GM13977 (cell line): ENCODE measurements around the gene IL1R1.

Experiments used
- DNase-seq: peaks from one replicate; pipeline ENCODE4 v3.0.0; 2012; ENCODE audit warnings: low spot score
- in situ Hi-C: fragments of 300-500 bp; cut with MboI; formaldehyde crosslinking; loops from one replicate; pipeline ENCODE4 v1.12.0; 2022; ENCODE audit warnings: low sequenced_read_pairs, low pct_unique_long_range_greater_than_20kb, mixed read lengths, inconsistent platforms; ENCODE audit not compliant: unreplicated experiment
- TF ChIP-seq, protein P1 (sequence below): IDR thresholded peaks from 2 replicates; pipeline ENCODE4 v1.5.1; 2012; ENCODE audit warnings: mild to moderate bottlenecking, control low read depth; ENCODE audit not compliant: insufficient read depth; ENCODE audit errors: extremely low read depth, missing control alignments

Gene IL1R1

DNA sequence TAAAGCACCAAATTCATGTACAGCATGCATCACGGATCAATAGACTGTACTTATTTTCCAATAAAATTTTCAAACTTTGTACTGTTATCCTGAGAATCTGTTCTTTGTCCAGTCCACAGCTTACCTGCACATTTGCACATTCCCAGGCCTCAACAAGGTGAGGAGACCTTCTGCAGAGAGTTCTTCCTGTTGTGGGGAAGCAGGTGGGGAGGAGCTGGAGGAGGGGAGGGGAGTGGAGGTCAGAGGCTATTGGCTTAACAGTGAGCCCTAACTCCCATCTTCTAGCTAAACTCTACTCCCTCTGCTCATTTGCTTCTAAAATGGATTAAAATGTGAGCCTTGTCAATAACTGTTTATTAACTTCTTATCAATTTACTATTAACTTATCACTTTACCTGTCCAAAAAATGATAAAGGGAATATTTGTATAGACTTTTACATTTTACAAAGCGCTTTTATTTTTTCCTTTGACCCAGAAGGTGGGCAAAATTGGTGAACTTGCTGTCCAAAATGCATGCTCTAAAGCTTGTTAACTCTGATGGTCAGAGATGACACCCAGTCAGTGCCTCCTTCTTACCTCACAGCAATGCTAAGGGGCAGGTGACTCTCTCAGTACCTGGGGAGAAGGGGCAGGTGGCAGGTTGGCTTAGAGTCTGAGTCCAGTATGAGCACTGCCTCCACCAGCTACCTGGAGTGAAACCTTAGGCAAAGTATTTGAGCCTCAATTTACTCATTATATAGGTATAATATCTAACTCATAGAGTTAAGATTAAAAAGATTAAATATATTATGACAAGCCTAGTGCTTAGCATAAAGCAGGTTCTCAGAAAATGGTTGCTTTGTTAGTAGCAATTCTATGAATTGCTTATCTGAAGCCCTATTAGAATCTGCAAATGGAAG, 37.5 kb downstream of the IL1R1 start:
- TF ChIP-seq, protein P1, sequence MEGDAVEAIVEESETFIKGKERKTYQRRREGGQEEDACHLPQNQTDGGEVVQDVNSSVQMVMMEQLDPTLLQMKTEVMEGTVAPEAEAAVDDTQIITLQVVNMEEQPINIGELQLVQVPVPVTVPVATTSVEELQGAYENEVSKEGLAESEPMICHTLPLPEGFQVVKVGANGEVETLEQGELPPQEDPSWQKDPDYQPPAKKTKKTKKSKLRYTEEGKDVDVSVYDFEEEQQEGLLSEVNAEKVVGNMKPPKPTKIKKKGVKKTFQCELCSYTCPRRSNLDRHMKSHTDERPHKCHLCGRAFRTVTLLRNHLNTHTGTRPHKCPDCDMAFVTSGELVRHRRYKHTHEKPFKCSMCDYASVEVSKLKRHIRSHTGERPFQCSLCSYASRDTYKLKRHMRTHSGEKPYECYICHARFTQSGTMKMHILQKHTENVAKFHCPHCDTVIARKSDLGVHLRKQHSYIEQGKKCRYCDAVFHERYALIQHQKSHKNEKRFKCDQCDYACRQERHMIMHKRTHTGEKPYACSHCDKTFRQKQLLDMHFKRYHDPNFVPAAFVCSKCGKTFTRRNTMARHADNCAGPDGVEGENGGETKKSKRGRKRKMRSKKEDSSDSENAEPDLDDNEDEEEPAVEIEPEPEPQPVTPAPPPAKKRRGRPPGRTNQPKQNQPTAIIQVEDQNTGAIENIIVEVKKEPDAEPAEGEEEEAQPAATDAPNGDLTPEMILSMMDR, result no peak
- no peak for DNase-seq
- in situ Hi-C loops, result no loop called here

DNA sequence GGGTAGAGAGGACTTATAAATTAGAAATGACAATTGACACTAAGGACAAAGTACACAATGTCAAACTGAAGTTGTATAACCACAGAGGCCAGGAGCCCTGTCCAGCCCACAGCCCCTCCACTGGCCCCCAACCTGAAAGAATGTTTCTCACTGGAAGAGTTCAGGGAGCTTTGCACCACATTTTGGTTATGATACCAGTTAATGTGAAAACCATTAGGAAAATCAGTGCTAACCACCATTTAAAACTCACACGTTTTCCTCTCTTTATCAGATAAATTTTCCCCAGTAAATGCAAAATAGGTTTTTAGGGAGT, 38.1 kb downstream of the IL1R1 start:
- TF ChIP-seq, protein P1, result no peak
- in situ Hi-C loops, result no loop called here

DNA sequence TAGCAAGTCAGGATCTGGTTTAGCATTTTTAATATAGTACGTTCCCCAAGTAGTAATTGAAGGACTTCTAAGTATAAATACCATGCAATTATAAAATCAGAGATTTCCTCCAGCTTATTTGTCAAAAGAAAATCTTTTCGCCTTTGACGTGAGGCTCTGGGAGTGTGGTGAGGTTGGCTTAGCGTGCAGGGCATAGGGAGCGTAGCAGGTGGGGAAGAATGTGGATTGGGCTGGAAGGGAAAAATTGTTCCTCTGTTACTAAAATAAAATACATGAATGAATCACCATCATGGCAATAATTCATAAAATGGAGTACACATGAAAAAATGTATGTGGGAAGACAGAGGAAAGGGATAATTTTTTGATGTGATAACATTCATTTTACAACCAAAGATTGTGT, 38.8 kb downstream of the IL1R1 start:
- TF ChIP-seq, protein P1, result no peak
- no peak for DNase-seq
- in situ Hi-C loops, result no loop called here

More for the DNA sequence above, 38.1 kb downstream of the IL1R1 start:
- DNase-seq, result no peak

DNA sequence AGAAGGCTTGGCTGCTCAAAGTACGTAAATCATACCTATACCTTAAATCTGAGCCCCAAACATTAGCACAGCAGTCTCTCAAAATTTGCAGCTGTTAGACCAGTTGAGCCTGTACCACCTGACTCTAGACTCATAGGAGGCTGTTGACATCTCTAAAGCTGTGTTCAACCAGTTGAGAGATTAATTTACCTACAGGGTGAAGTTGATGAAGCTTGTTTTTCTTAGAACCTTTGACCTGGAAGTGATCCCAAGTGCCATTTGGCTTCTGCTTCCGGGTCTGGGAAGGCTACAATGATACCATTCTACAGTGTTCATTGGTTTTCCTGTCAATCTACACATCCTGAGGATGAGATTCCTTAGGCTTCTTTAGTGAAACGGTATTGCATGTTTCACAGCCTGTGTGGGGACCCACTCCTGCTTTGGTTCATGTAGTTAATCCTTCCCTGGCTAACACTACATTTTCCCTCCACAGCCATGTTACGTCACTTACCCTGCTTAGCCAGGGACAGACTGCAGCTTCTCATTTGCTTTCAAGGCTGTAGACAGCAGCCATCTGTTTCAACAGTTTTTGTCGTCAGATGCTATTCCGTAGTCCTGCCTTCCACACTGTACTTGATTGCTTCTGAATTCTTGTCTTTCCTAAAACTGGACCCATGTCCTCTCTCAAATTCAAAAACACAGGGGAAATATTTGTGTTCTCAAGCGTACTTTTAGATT, 39.5 kb downstream of the IL1R1 start:
- no peak for DNase-seq
- in situ Hi-C loops, result no loop called here
- TF ChIP-seq, protein P1, result no peak

DNA sequence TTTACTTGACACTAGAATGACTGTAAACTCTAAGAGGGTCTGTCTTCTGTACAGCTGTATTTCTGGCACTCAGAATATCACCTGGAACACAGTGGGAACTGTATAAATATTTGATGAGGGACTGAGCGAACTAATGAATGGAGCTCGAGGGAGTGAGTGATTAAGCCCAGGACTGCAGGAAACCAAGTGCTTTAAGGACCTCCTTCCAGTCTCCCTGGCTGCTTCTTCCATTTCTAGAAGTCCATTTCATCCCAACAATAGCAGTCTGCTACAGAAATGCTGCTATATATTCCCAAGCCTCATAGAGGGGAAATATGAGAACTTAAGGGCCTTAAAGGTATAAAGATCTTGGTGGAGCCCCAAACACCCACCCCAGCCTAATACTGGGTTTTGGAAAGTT, 41.5 kb downstream of the IL1R1 start:
- DNase-seq, result no peak
- TF ChIP-seq, protein P1, result no peak
- in situ Hi-C loops, result no loop called here

DNA sequence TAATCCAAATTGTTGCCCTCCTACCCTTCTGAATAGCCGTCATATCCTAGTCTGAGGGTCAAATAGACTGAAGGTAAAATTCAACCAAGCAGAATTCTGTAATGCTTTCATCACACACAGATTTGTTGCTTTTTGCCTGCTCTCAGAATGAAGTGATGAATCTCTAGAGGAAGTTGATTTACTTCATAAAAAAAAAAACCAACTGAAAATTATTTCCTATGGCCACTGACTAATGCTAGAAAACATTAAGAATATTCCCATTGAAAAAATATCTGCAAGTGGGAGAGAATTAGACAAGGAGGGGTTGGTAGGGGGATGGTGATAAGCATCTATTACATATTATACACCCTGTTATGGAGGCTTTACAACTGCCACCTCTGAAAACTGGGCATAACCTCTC, 42.0 kb downstream of the IL1R1 start:
- in situ Hi-C loops, result no loop called here
- no peak for DNase-seq
- TF ChIP-seq, protein P1, result no peak
